Right lobe of liver (tissue), 6 donors: ENCODE measurements around the gene FRAT2. TPM values are rescaled to one million over a fixed set of nuclear protein-coding genes. Genes with fewer than 3 reads are reported as not detected.

Source experiments
- ATAC-seq, 4 donors: fragments of 200-7000 bp; cut with Tn5 transposase; one replicate each; pipeline ENCODE4 v1.9.1; 2020; ENCODE audit warnings: mild to moderate bottlenecking in 4 of 4, moderate library complexity in 4 of 4
- DNase-seq, 3 donors: peaks; one replicate each; pipeline ENCODE4 v3.0.0-alpha.2; 2020
- H3K27ac ChIP-seq, 3 donors: fragments of 200-600 bp; one replicate each; pipeline ENCODE4 v1.8.0; 2022
- H3K27me3 ChIP-seq, 2 donors: fragments of 200-600 bp; one replicate each; pipeline ENCODE4 v1.8.0; 2022
- H3K36me3 ChIP-seq, 4 donors: fragments of 200-600 bp; sonication (generic) in 1 of 4; one replicate each; pipeline versions ENCODE4 v1.5.1 to v1.8.0; 2017 to 2022; ENCODE audit warnings: control low read depth in 1 of 4
- H3K4me1 ChIP-seq, 4 donors: fragments of 200-600 bp; sonication (generic) in 1 of 4; one replicate each; pipeline versions ENCODE4 v1.5.1 to v1.8.0; 2017 to 2022; ENCODE audit warnings: control low read depth in 1 of 4
- H3K4me3 ChIP-seq, 3 donors: fragments of 200-600 bp; one replicate each; pipeline ENCODE4 v1.8.0; 2022
- H3K9me3 ChIP-seq, 4 donors: fragments of 200-600 bp; sonication (generic) in 1 of 4; one replicate each; pipeline versions ENCODE4 v1.5.1 to v1.8.0; 2017 to 2022; ENCODE audit warnings: control low read depth in 1 of 4
- POLR2A ChIP-seq: fragments of 450-650 bp; IDR thresholded peaks from one replicate; pipeline ENCODE4 v1.6.1; 2017; ENCODE audit warnings: antibody characterized with exemption, mild to moderate bottlenecking
- WGBS: methylation state at CpG from one replicate; pipeline ENCODE4 v1.1.6; 2018; ENCODE audit warnings: low coverage, low lambda C conversion rate; ENCODE audit not compliant: insufficient coverage; ENCODE audit errors: missing lambda C conversion rate; 5-methylcytosine and 5-hydroxymethylcytosine counted together
- intact Hi-C, 2 donors: fragments of 100-400 bp; cut with DNase I; formaldehyde crosslinking; loops; one replicate each; pipeline versions ENCODE4 v1.11.2 to v1.14.1; 2022
- total RNA-seq, 6 experiments: library from RNA; depleted of rRNA in 2 of 6; stranded (reverse); fragments of >200 nt in 2 of 6; fragmentation: NEBNext Ultra II Directional in 3 of 6; extraction: Animal tissue kit (Norgen Biotek cat#: 25700) in 3 of 6; gene quantifications; one replicate each; pipeline versions ENCODE4 v1.1.0 to v1.2.4, GENCODE V29; 2016 to 2023
- TF ChIP-seq, protein P1 (sequence below), 4 donors: fragments of 200-600 bp in 3 of 4; fragments of 450-650 bp in 1 of 4; IDR thresholded peaks; one replicate each; pipeline versions ENCODE4 v1.5.1 to v1.8.0; 2016 to 2022; ENCODE audit warnings: antibody characterized with exemption in 4 of 4, mild to moderate bottlenecking in 2 of 4
- donor health status: DM: no; HTN: yes; CAD: no.
- donor health status: DM: no; HTN: no; CAD: no.
- donor health status: DM: no; HTN: no; CAD: no.
- donor health status: DM: no; HTN: yes; CAD: no.
- donor health status: DM: no; HTN: yes; CAD: no.

The FRAT2 gene
- total RNA-seq, 6 experiments from 2014 or later = 8.3 to 11.4 (median 9.7) TPM

DNA sequence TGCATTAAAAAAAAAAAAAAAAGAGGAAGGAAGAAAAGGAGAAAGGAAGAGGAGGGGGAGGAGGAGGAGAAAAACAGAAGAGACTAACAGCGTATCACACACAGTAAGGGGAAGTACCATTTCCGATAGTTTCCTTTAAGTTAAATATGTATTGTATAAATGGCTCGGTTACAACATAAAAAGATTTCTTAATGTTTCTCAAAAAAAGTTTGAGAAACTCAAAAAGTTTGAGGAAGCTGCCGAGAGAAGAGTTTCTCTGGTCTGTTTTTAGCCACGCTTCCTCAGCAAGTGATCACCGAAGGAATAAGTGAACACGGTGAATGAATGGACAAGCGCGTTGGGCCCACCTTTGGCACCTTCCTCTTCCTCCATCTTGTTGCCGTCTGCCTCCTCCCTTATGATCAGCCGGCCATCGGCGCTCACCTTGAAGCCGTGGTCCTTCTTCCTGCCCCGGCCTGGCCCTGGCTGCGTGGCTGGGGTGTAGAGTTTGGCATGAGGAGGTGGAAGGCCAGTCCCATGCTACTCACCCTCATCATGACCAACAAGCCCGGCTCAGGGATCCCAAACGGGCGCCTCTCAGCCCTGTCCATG is 31.3 kb upstream of the FRAT2 start:
- peak overlapping the region; percentile 26 to 63 (median 57) for H3K27ac ChIP-seq
- no peak for TF ChIP-seq POLR2A
- TF ChIP-seq, protein P1, sequence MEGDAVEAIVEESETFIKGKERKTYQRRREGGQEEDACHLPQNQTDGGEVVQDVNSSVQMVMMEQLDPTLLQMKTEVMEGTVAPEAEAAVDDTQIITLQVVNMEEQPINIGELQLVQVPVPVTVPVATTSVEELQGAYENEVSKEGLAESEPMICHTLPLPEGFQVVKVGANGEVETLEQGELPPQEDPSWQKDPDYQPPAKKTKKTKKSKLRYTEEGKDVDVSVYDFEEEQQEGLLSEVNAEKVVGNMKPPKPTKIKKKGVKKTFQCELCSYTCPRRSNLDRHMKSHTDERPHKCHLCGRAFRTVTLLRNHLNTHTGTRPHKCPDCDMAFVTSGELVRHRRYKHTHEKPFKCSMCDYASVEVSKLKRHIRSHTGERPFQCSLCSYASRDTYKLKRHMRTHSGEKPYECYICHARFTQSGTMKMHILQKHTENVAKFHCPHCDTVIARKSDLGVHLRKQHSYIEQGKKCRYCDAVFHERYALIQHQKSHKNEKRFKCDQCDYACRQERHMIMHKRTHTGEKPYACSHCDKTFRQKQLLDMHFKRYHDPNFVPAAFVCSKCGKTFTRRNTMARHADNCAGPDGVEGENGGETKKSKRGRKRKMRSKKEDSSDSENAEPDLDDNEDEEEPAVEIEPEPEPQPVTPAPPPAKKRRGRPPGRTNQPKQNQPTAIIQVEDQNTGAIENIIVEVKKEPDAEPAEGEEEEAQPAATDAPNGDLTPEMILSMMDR (IDR thresholded peaks at IDR 0.05) = no peak
- intact Hi-C loops = no loop called here
- H3K9me3 ChIP-seq = no peaks in the 10 kb centered on the region
- DNase-seq (no peak), ATAC-seq (peak; percentile 33 to 57 (median 49))
- peaks cover 0 to 3% (median 0%) of the 10 kb centered on the region in 4 donors for H3K4me1 ChIP-seq
- no peaks in the 10 kb centered on the region for H3K27me3 ChIP-seq
- no peak overlapping the region for H3K4me3 ChIP-seq
- peaks cover 0 to 10% (median 0%) of the 10 kb centered on the region in 4 donors for H3K36me3 ChIP-seq
- WGBS = 54% methylated on average over 15 of the region's 19 CpGs

DNA sequence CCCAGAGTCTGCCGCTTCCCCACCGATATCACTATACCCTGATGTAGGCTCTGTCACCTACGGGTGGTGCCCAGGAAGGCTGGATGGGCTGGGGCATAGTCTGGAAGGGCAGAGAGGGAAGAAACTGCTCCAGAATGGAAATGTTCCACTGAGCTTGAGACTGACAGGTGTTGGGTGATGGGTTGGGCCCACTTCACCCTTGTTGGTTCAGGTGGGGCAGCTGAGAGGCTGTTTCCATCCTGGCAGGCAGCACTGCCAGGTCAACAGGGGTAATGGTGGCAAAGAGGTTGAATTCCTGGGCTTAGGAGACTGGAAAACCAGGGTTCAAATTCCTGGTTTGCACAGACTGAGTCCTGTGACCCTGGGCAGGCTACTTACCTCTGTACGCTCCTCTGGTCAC is 28.5 kb upstream of the FRAT2 start:
- intact Hi-C loops = no loop called here
- Histone ChIP-seq H3K4me1 (peaks cover 0 to 3% (median 0%) of the 10 kb centered on the region in 4 donors), H3K9me3 (no peaks in the 10 kb centered on the region), H3K27ac (no peak overlapping the region), H3K27me3 (no peaks in the 10 kb centered on the region), H3K36me3 (peaks cover 0 to 4% (median 0%) of the 10 kb centered on the region in 4 donors), H3K4me3 (no peak overlapping the region)
- 90% methylated on average over 3 of the region's 4 CpGs for WGBS
- DNase-seq (no peak), ATAC-seq (peak in 1 of 4 donors; percentile 22)
- TF ChIP-seq, protein P1 (IDR thresholded peaks at IDR 0.05) = no peak
- no peak for TF ChIP-seq POLR2A

DNA sequence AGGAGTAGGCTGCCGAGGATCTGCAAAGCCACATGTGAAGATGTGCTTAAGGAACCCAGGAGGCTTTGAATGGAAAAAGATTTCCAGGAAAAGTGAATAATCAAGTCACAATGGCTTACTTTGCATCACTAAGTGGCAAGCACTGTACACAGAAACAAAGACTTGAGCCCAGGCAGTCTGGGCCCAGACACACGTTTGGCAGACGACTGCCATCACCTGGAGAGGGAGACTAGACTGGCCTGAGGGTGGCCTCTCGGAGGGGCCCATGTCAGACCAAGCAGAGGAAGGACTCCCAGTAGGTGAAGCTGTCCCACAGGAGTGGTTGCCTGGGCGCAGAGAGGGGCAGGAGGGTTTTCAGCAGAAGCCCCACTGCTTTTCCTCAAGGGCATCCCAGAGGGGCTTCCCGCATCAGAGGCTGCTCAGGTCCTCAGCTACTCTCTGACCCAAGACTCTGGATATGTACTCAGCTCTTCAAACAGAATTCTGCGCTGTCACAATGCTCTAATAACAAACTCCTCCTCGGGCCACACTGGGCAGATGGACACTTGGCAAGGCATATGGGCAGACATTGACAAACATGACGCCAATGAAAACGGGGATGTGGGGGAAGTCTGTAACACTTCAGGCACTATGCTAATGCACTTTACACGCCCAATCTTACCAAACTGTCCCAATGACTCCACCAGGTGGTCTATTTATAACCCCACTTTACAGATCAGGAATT is 27.9 kb upstream of the FRAT2 start:
- ATAC-seq (peak in 2 of 4 donors; percentile 29 to 58), DNase-seq (no peak)
- H3K27ac ChIP-seq = no peak overlapping the region
- no peak for TF ChIP-seq POLR2A
- TF ChIP-seq, protein P1 (IDR thresholded peaks at IDR 0.05) = no peak
- H3K36me3 ChIP-seq = peaks cover 0 to 4% (median 0%) of the 10 kb centered on the region in 4 donors
- H3K27me3 ChIP-seq = no peaks in the 10 kb centered on the region
- H3K9me3 ChIP-seq = no peaks in the 10 kb centered on the region
- 57% methylated on average over 7 of the region's 11 CpGs for WGBS
- H3K4me1 ChIP-seq = peaks cover 0 to 3% (median 0%) of the 10 kb centered on the region in 4 donors
- intact Hi-C loops = no loop called here
- H3K4me3 ChIP-seq = no peak overlapping the region

DNA sequence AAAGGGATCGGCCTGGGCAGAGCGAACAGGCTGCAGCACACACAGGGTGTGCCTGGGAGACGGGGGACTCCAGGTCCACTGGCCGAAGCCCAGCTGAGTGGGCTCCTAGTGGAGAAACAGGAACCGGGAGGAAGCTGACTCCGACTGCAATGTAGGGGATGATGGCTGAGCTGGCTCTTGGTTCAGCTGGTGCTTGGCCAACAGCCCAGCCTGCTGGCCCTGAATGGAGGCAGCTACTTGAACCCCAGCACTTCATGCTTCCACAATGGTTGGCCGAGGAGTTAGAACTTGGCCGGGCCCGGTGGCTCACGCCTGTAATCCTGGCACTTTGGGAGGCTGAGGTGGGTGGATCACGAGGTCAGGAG is 27.0 kb upstream of the FRAT2 start:
- 93% methylated on average over 5 of the region's 11 CpGs for WGBS
- Histone ChIP-seq H3K27ac (no peak overlapping the region), H3K9me3 (no peaks in the 10 kb centered on the region), H3K4me3 (no peak overlapping the region), H3K36me3 (peaks cover 0 to 4% (median 0%) of the 10 kb centered on the region in 4 donors), H3K4me1 (peaks cover 0 to 3% (median 0%) of the 10 kb centered on the region in 4 donors), H3K27me3 (no peaks in the 10 kb centered on the region)
- no peak for DNase-seq
- TF ChIP-seq POLR2A = no peak
- TF ChIP-seq, protein P1 (IDR thresholded peaks at IDR 0.05) = no peak
- intact Hi-C loops = no loop called here
- peak in 1 of 4 donors; percentile 4 for ATAC-seq
